ENCODE measurements around the gene BCAR3.
"Not testable (repeated sequence)": the region's sequence is repeated elsewhere in the genome, so short reads cannot be mapped to it uniquely, and the experiment has no call there.

BCAR3 gene

DNA sequence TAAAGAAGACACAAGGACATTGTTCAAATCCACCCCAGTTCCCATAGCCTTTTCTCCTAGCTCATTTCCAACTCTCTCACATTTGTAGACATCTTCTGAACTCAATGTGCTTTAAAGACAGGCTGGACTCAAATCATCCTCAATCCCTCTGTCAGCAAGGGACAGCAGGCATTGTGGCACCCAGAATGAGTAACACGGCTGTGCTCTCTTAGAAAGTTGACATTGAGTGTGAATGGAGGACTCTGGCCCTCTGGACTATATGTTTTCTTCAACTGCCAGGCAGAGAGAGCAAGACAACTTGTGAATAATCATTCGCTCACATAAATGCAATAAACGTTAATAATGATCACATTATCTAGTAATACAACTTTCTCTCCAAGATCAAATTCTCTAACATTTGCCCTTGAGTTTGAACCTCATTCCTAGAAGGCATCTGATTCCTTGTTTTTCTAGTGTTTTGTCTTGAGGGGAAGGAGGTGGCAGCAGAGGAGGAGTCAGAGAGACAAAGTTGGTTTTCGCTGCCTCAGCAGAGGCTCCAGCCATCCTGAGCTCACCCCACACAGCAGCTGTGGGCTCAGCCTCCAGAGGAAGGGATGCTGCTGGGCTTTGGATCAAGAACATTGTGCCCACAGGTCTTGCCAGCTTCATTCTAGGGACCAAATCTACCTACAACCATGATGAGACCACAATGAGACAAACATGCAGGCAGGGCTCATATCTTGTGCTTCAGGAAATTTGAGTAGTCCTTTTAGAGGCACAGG is 85.1 kb downstream of the BCAR3 start:
- DNase-seq (ENCODE audit: low read depth) = no peak

DNA sequence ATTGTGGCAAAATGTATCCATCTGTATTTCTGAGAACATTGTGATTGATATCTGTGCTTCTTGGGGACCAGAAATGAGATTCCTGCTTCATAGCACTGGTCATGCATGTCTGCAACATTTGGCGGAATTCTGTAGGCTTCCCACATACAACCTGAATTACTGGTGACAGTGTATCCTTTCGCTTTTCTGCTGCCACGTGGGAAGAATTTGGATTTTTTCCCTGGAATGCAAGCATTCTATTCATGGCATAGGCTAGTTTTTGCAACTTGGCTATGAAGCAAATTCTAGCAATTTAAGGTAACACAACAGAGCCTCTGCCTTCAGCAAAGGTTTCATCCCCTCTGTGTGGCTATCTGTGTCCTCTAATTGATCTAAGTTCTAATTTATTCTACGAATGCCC is 85.9 kb downstream of the BCAR3 start:
- no peak for DNase-seq (ENCODE audit: low read depth)

DNA sequence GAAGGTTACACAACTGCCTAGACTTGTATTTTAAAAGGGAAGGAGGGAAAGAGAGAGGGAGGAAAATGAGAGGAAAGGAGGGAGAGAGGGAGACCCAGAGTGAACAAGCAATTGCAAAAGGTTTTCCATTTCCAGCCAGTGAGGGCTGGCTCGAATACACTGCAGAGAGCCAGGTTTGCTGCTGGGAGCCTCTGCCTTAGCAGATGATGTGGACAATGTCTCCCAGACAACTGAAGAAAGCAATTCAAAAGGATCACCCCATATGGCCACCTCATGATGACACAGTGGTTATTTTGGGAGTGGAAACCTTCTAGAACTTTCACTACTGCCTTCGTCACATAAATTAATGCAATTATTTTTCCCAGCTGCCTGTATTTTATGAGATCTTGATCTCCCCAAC is 86.4 kb downstream of the BCAR3 start:
- DNase-seq (ENCODE audit: low read depth) = no peak

DNA sequence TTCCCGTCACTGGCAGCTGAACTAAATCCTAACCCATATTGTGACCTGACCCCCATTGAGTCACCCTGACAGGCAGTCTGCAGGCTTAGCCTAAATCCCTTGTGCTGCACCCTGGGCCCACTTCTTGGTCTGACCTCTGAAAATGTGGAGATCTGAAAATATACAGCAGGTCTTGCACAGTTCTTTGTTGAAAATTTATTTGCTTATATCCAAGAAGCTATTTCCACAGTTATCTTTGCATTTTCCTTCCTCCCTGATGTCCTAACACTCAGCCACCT is 87.1 kb downstream of the BCAR3 start:
- no peak for DNase-seq (ENCODE audit: low read depth)

- DNase-seq (ENCODE audit: low read depth) = no peak
These were observed 87.6 kb downstream of the BCAR3 start for GRCh38 chr1:93593854-93594602.

- DNase-seq (ENCODE audit: low read depth) = no peak
These were observed 89.1 kb downstream of the BCAR3 start for GRCh38 chr1:93592551-93592949.

DNA sequence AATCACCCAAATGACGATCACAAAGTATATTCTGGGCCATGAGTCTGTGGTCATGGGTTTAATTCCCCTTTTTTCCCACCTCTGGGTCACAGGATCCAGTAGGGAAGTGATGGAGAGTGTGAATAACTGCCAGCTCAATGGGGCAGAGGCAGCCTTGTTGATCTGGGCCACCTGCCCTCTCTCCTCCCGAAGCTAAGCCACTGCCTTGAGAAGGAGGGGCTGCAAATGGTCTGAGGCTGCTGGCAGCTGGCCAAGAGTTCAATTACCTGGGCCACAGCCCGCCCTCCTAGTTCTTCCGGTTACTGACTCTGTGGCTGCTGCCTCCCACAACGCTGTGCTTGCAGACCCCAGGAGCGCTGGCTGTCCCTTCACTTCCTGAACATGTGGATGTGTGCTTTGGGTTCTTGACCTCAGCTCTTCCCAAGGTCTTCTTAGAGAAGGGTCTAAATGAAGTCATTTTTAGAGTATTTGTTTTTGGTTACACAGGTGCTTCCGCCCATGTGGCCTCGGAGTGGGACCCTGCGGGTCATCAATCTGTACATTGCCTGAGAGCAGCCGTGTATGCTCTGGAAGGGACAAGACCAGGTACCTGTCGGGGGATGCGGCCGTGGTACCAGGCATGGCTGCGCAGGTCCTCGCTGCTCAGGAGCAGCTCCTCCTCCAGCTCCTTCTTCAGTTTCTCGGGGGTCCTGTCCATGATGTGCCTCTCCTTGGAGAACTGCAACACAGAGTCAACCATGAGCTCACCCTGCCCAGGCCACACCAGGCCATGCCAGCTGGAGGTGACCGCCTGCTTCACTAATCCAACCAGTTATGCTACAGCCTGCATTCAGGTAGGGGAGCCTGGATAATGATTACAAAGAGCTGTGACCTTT is 89.7 kb downstream of the BCAR3 start:
- no peak for DNase-seq (ENCODE audit: low read depth)

GRCh38 chr1:93591291-93591675 is 90.4 kb downstream of the BCAR3 start:
- DNase-seq (ENCODE audit: low read depth) = not testable (repeated sequence)

- DNase-seq (ENCODE audit: low read depth) = no peak
These were observed 92.7 kb downstream of the BCAR3 start for GRCh38 chr1:93588955-93589354.

DNA sequence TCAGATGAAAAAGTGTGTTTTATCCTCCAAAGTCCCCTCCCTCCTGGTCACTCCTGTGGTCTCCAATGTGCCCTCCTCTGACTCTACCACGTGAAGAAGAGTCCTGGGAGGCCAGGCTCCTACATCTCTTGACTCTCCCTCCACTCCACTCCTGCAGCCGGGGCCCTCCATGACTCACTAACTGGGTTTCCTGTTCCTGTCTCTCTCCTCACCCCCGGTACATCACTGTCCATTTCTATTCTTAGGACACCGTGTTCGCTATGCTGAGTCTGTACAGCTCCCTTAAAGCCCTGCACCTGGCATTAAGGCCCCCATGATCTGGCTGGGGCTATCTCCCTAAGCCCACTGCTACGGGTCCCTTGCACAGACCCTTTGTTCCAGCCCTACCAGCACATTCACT is 93.4 kb downstream of the BCAR3 start:
- no peak for DNase-seq (ENCODE audit: low read depth)

- DNase-seq (ENCODE audit: low read depth) = no peak
These were observed 94.3 kb downstream of the BCAR3 start for GRCh38 chr1:93587354-93587753.

DNA sequence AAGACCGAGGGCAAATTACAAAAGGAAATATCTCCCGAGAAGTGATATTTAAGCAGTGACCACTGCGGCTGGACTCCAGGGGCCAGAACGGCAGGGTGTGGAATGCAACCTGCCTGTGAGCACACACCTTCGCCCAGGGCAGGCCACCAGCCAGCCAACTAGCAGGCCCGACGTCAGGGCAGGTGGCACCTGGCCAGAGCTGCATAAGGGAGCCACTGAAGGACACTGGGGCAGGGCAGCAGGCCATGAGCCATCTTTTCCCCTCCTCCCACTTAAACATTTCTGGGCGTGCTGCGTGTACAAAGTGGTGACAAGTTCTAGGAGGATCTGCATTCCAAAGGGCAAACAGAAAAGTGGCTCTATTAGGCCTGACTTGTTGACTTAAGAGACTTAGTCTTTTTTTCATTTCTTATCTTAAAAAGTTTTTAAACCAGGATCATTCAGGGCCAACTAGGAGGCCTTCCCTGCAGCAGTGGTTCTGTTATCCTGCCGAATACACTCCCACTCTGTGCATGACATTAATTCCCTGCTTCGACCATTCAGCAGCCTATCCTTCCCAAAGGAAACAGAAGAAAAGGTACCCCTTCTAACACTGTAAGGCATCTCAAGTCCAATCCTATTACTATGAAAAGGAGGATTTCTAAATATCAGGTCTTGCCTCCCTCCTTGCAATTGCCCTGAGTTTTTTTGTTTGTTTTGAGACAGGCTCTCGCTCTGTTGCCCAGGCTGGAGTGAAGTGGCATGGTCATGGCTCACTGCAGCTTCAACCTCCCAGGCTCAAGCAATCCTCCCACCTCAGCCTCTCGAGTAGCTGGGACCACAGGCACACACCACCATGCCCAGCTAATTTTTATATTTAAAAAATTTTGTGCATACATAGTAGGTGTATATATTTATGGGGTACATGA is 96.3 kb downstream of the BCAR3 start:
- no peak for DNase-seq (ENCODE audit: low read depth)

DNA sequence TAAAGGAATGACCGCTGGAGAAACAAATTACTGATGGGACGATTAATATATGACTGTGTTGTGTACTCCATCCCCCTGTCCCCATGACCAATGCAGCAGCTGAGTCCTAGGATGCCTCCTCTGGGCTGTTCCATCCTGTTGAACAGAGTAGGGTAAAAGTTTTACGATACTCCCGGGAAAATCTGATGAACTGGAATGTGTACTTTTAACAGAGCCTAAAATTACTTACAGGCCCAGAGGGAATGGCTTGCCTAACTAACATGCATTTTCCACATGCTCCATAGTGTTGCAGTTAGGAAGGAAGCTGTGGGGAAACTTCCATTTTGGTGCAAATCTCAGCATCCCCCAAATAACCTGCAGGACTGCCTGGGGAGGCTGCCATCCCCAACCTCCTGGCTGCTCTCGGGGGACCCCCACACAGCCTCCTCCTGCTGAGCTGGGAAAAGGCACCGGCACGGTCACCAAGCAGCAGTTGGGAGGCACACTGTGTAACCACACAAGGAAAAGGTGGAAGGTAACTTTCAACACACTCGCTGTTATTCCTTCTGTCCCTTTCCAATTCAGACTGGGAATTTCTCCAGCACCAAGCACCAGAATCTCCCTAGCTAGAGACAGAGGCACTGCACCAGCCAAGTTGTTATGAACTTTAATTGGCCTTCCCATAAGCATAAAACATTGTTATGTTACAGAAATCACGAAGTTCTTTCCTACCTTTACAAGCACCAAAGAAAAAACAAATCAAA is 97.2 kb downstream of the BCAR3 start:
- DNase-seq (ENCODE audit: low read depth) = no peak

GRCh38 chr1:93581917-93582850 is 99.5 kb downstream of the BCAR3 start:
- no peak for DNase-seq (ENCODE audit: low read depth)

- no peak for DNase-seq (ENCODE audit: low read depth)
These were observed 101.7 kb downstream of the BCAR3 start for GRCh38 chr1:93579891-93580290.

GRCh38 chr1:93578911-93579825 is 102.5 kb downstream of the BCAR3 start:
- DNase-seq (ENCODE audit: low read depth) = no peak

GRCh38 chr1:93578433-93578830 is 103.2 kb downstream of the BCAR3 start:
- DNase-seq (ENCODE audit: low read depth) = no peak

DNA sequence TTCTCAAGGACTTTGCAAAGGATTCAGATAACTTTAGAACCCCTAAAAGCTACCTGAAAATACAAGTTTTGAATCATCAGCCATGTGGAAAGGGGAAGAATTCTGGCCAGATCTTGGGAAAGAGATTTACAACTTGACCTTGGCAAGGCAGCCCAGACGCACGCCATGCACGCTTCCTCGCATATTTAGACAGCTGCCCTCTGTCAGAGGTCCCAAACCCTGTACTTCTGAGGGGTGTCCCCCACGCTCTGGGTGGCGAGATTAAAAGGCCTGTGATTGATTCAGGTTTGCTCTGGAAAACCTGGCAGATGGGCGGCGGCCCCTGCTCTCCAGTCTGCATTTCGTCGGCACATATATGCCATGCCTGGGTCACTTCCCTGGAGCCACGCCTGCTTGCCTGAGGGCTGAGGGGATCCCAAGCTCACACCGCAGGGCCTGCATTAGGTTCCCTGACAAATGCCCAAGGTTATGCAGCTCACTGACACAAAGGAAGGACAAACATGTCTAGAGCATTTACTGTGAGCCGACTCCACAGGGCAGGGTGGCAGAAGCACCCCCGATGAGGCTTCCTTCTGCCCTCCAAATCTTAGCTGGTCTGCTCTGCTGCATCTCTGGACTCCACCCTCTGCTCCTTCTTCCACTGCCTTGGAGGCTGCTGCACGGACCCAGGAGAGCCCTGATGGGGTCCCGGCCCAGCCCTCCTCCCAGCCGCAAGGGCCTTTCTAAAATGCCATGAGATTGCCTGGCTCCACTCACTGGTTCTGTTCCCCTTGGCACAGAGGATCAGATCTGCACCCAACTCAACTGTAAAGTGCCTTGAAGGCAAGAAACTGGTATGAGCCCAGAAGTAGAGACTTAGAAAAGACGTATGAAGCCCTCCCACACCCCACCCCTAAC is 103.9 kb downstream of the BCAR3 start:
- no peak for DNase-seq (ENCODE audit: low read depth)
